Measurements from ENCODE around the gene IRX4.
"Not testable (repeated sequence)": the region's sequence is repeated elsewhere in the genome, so short reads cannot be mapped to it uniquely, and the experiment has no call there.

IRX4 gene

GRCh38 chr5:1877103-1878049 is 5.3 kb downstream of the IRX4 start:
- DNase-seq: no peak

DNA sequence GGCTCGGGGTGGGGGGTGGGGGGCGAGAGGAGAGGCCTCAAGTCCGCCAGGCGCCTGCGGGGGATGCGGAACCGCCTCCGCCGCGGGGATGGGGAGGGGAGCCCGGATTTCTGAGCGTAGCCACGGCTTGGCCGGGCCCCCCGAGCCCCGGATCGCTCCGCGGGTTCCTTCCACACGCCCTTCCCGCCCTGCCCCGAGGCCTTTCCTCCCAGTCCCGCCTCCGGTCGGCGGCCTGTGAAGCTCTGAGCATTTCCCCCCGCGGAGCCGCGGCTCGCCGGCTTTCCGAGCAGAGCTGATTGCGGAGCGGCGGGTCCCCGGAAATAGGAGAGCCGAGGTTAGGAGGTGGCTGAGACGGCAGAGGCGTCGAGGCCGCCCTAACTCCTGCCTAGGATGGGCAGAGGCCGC is 6.1 kb downstream of the IRX4 start:
- no peak for DNase-seq

DNA sequence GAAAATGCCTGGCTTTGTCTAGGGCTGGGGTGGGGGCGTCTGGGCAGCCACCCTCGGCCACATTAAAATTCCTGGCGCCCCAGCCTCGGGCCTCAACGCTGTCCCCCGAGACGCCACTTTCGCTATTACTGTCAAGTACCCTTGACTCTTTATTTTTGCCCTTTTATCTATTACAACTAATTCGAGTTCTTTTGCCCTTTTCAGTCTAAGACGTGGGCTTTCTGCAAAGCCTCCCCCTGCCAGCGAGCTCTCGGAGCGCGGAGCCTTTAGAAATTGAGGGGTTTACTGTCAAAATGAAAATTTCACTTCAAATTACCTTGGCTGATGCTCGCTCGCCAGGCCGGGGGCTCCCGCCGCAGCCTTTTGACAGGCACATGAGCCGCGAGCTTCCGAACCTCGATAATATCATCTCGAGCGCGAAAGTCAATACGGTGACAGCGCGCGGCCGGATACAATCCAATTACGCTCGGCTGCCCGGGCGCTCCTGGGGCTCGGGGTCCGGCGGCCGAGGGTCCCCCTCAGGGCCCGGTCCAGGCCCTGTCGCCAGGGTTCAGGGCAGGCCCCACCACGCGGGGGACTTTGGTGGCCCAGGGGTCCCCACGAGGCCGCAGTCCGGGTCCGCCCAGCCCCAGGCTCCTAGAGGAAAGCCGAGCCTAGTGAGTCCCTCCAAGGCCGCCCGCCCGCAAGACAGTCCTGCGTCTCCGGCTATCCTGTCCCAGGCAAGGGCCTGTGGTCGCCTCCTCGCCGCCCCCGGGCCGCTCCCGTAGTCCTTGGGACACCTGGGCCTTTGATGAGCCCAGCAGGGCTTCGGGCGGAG is 6.7 kb downstream of the IRX4 start:
- DNase-seq: no peak

DNA sequence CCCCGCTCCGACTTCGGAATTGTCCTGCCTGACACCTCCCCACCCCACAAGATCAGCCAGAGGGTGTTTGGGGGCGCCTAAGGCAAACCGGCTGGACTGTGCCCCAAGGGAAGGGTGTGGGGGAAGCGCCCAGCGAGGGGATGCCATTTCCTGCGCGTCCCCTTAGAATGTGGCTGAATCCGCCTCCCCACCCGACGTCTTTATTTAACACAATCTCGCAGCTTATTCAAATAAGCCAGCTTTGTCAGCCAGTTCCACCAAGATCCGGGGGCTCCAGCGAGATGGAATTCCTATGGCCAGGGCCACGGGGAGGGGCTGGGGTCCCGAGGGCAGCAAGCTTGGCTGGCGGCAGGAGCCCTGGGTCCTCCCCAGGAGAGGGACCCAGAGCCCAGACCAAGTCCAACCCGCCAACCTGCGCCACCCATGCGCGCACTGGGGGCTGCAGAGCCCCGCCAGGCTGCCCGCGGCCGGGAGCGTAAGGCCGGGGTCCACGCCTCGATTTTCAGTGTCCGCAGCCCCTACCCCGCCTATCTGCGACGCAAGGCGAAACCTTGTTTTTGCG is 7.4 kb downstream of the IRX4 start:
- no peak for DNase-seq

DNA sequence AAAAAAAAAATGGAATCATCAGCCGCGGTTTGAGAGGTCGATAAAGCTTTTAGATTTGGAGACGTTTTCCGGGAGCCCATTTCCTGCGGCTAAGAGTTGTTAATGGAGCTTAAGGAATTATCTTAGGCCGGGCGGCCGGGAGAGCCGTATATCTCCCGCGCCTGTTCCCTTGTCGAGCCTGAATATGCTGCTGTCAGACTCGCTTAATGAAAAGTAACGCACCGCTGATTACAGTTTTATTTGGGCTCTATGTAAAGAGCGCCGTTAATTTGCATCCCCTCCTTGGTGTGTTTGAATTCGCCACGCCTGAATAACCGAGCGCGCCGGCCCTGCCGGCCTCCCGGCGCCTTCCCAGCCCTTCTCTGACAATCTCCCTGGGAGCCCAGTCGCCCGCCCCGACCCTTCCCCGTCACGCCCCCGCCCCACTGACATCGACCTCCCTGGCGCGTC is 7.9 kb downstream of the IRX4 start:
- DNase-seq: no peak

- DNase-seq: no peak
These were observed 8.4 kb downstream of the IRX4 start for GRCh38 chr5:1874348-1874747.

DNA sequence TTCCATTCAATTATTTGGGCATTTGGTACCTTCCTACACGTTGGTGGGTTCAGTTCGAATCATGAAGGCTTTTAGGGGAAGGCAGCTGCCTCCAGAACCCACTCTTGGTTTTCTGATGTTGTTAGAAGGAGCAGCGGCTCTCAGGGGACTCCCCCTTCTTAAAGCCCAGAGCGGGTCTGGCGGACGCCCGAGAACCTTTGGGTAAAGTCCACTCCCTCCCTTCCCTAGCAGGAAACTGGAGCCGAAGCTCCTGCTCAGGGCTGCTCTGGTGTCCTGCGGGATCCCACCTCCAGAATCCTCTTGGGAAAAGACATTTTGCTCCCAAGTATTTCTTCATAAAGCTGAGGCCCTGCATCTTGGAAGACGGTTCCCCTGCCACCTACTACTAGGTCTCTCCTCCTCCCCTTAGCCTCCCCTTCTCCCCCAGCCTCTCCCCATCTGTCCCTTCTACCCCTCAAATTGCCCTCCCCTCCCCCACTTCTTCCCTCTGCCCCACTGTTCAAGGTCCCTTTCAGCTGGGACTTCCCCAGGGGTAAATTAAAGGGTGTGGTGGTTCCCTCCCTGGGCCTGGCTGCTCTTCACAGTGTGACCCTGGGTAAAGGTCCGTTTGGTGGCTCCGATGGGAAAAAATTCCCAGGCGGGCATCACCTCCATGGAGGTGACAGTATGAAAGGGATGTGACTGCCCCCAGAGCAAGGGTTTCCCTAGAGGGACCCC is 9.3 kb downstream of the IRX4 start:
- DNase-seq: no peak

GRCh38 chr5:1871441-1871840 is 11.3 kb downstream of the IRX4 start:
- no peak for DNase-seq

GRCh38 chr5:1870435-1871272 is 12.1 kb downstream of the IRX4 start:
- DNase-seq: not testable (repeated sequence)

- DNase-seq: no peak
These were observed 13.7 kb downstream of the IRX4 start for GRCh38 chr5:1868886-1869475.

DNA sequence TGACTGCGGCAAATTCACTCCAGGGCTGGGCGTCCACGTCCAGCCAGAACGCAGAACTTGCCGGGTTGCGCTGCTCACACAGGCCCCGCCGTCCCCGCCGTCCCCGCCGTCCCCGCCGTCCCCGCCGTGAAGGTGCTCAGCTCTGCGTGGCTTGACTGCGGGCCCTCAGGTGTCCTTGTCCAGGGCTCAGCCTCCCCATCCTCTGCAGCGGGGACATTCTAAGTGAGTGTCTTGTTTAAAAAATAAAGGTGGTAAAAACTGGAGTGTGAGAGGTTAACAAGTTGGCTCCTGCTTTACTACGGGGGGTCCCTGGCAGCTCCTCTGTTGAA is 14.9 kb downstream of the IRX4 start:
- no peak for DNase-seq

- DNase-seq: no peak
These were observed 15.5 kb downstream of the IRX4 start for GRCh38 chr5:1867114-1867814.

- DNase-seq: no peak
These were observed 16.8 kb downstream of the IRX4 start for GRCh38 chr5:1865948-1866347.

DNA sequence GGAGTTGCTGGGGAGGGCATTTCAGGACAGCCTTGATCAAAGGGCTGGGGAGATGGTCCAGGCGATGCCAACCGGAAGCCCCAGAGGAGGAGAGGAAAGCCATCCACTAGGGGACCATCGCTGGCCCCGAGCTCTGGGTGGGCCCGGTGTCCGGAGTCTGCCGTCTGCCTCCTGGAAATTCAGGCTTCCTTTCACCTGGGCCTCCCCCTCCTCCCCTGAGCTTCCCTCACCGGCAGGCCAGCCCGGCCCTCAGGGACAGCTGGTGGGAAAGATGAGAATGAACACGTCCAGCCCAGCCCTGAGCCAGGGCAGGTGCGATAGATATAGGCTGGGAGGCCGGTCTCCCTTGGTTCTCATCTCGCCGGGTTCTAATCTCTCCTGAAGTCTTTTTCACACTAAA is 17.2 kb downstream of the IRX4 start:
- DNase-seq: no peak

- no peak for DNase-seq
These were observed 17.8 kb downstream of the IRX4 start for GRCh38 chr5:1864896-1865440.

DNA sequence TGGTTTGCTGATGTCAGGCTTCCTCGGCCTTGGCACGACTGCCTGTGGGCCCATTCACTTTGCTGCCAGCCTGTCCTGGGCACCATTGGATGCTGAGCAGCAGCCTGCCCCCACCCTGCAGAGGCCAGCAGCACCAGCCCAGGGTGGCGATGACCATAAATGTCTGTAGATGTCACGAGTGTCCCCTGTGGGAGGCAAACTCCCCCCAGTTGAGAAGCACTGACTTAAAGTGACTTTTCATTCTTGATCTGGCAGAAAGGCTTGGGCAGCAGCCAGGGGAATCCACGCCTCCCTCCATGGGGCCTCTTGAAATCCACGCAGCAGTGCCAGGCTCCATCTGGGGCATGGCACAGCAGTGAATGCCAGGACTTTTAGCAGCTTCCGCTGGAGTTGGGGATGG is 21.8 kb downstream of the IRX4 start:
- DNase-seq: no peak

GRCh38 chr5:1860021-1860610 is 22.6 kb downstream of the IRX4 start:
- DNase-seq: no peak

DNA sequence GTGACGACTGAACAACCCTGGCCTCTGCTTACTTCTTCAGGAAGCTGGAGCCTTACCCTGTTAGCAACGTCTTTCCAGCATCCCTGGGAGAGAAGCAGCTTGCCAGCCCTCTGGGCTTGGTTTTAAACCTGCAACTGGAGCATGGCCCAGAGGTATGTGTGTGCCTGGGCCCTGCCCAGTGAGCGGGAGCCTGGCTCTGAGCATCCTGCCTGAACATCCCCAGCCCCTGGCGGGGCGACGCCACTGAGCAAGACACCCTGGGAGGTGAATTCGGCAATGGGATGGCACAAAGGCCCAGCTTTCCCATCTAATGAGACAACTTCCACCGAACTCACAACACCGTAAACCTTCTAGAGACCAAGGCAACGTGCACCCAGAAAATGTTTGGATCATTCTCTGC is 23.6 kb downstream of the IRX4 start:
- DNase-seq: no peak

DNA sequence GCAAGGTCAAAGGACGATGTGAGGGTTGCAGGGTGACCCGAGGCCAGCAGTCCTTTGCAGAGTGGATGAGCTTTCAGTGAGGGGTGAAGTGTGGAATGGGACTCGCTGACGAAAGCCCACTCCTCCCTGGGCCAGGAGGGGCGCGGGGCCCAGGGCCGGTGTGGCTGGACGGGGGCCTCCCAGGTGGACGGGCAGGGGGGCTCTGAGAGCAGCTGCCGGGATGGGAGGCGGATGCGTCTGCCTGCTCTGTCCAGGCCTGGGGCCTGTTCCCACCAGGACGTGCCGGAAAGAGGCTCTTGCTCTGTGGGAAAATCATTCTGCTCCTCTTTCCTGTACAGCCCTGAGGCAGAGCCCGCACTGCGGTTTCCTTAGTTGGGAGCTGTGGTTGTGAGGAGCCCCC is 24.3 kb downstream of the IRX4 start:
- no peak for DNase-seq

- no peak for DNase-seq
These were observed 25.5 kb downstream of the IRX4 start for GRCh38 chr5:1857256-1857600.
